Measurements from ENCODE around the gene CCDC171.
"Not testable (repeated sequence)": the region's sequence is repeated elsewhere in the genome, so short reads cannot be mapped to it uniquely, and the experiment has no call there.

The CCDC171 gene

DNA sequence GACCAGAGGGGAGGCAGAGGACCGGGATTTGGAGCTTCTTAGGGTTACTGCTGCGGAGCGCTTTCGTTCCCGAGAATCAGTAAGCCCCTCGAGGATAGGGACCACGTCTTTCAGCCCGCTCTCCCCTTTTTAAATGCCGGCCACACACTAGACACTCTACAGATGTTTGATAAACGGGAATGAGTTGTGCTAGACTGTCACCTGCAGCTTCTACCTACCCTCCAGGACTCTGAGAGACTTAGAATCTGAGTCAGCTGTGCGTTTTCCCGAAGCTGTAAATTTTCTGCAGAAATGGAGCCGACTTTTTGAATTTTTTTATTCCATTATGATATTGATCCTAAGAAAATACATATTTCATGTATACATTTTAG is 670 bp downstream of the CCDC171 start:
- DNase-seq (ENCODE audit: low read depth, low spot score): no peak
- H3K27me3 ChIP-seq (ENCODE audit: control insufficient read depth, insufficient read depth, low read length): no peaks in the 10 kb centered on the region
- no peaks in the 10 kb centered on the region for H3K9me3 ChIP-seq (ENCODE audit: control insufficient read depth, insufficient read depth, low read length)
- no CpG with 5 or more reads among the region's 13 CpGs for WGBS (ENCODE audit: insufficient coverage, insufficient read length)
- H3K36me3 ChIP-seq (ENCODE audit: control insufficient read depth, insufficient read depth, low read length): no peaks in the 10 kb centered on the region
- no peaks in the 10 kb centered on the region for H3K4me1 ChIP-seq (ENCODE audit: control insufficient read depth, insufficient read depth, low read length)
- no peak overlapping the region for H3K27ac ChIP-seq (ENCODE audit: low read length)
- H3K4me3 ChIP-seq (ENCODE audit: low read length): peak overlapping the region; percentile 72; the same call in 1 of the 2 replicates

DNA sequence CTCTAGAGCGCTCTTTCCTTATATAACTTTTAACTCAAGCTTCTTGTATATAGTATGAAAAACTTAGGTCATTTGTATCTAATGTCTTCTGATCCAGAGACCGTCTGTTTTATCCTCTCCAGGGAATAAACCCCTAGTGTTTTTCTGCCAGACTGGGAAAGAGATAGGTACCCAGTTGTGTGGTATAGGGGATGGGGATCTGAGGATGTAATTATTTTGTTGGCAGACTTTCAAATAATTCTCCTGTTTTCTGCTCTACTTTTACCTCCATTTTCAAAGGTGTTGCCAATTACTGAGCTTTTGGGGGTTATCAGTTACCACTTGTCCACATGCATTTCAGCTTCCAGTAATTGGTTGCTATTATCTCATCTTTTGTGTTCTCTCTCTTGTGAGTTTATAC is 17.9 kb downstream of the CCDC171 start:
- DNase-seq (ENCODE audit: low read depth, low spot score): no peak
- H3K27ac ChIP-seq (ENCODE audit: low read length): no peak overlapping the region

DNA sequence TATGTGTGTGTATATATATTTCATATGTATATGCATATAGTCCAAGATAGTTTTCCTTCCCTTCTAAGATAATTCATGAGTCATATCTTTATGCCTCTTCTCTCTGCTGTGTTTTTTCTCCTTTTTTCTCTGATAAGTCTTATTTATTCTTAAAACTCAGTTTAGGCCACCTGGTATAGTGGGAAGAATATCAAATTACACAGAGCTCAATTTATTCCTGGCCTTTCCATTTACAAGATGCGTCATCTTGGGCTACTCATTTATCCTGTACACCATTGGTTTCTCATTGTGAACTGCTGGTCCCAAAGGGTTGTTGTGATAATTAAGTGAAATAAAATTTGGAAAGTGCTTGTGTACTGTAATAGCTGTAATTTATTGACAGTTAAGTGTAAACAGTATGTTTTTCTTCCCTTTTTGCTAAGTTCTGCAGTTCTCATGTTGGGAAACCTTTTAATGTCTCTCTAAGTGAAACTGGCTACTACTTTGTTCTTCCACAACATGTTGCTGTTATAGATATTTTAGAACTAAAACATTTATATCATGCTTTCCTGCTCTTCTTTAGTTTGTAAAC is 19.4 kb downstream of the CCDC171 start:
- DNase-seq (ENCODE audit: low read depth, low spot score): no peak
- Histone ChIP-seq H3K4me3 (ENCODE audit: low read length) (no peak overlapping the region), H3K27me3 (ENCODE audit: control insufficient read depth, insufficient read depth, low read length) (no peaks in the 10 kb centered on the region), H3K27ac (ENCODE audit: low read length) (no peak overlapping the region), H3K9me3 (ENCODE audit: control insufficient read depth, insufficient read depth, low read length) (no peaks in the 10 kb centered on the region), H3K36me3 (ENCODE audit: control insufficient read depth, insufficient read depth, low read length) (no peaks in the 10 kb centered on the region), H3K4me1 (ENCODE audit: control insufficient read depth, insufficient read depth, low read length) (no peaks in the 10 kb centered on the region)
- WGBS (ENCODE audit: insufficient coverage, insufficient read length): no CpG with 5 or more reads among the region's 1 CpG

More for the DNA sequence above, 17.9 kb downstream of the CCDC171 start:
- Histone ChIP-seq H3K9me3 (ENCODE audit: control insufficient read depth, insufficient read depth, low read length) (no peaks in the 10 kb centered on the region), H3K36me3 (ENCODE audit: control insufficient read depth, insufficient read depth, low read length) (no peaks in the 10 kb centered on the region), H3K4me1 (ENCODE audit: control insufficient read depth, insufficient read depth, low read length) (no peaks in the 10 kb centered on the region), H3K27me3 (ENCODE audit: control insufficient read depth, insufficient read depth, low read length) (no peaks in the 10 kb centered on the region), H3K4me3 (ENCODE audit: low read length) (no peak overlapping the region)
- WGBS (ENCODE audit: insufficient coverage, insufficient read length): no CpG with 5 or more reads among the region's 2 CpGs

DNA sequence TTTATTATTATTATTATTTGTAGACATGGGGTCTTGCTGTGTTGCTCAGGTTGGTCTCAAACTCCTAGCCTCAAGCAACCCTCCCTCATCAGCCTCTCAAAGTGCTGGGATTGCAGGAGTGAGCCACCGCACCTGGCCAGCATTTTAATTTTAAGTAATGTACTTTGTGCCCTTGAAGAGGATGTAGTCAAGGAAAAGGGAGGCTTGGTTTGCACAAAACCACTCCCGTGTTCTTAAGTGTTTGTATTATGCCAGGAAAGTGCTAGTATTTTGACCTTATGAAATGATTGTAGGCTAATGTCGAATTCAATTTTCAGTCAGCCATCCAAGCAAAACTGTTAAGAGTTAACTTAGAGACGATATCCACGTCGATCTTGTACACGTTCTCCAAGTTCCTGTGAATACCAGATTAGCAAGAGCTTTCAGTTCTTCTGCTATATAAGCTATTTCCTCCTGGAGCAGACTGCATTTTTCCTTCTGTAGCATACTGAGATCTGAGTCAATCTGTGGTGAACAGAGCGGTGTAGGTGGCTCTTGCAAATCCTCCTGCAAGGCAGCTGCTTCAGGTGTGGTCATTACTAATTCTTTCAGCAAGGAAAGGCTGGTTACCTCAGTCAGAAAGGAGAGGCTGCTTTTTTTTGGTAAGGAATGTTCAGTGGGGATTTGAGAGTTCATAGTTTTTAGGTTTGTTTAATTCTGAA is 23.7 kb downstream of the CCDC171 start:
- no peaks in the 10 kb centered on the region for H3K4me1 ChIP-seq (ENCODE audit: control insufficient read depth, insufficient read depth, low read length)
- H3K27me3 ChIP-seq (ENCODE audit: control insufficient read depth, insufficient read depth, low read length): no peaks in the 10 kb centered on the region
- H3K27ac ChIP-seq (ENCODE audit: low read length): no peak overlapping the region
- no peak for DNase-seq (ENCODE audit: low read depth, low spot score)
- H3K4me3 ChIP-seq (ENCODE audit: low read length): no peak overlapping the region
- no CpG with 5 or more reads among the region's 8 CpGs for WGBS (ENCODE audit: insufficient coverage, insufficient read length)
- H3K36me3 ChIP-seq (ENCODE audit: control insufficient read depth, insufficient read depth, low read length): no peaks in the 10 kb centered on the region
- no peaks in the 10 kb centered on the region for H3K9me3 ChIP-seq (ENCODE audit: control insufficient read depth, insufficient read depth, low read length)

DNA sequence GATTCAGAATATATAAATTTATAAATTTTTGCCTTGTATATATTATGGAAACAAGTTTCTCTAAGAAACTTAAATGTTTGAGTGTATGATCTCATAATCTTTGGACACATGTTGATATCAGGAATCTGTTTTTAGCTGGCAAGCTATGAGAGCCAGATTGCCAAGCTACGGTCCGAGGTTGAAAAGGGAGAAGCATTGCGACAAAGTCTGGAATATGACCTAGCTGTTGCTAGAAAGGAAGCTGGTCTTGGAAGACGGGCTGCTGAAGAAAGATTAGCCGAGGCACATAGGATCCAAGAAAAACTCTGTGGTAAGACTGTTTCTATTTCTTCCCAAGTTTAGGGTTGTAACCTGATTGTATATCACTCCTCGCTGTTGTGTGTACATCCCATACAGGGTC is 25.9 kb downstream of the CCDC171 start:
- DNase-seq (ENCODE audit: low read depth, low spot score): no peak
- Histone ChIP-seq H3K27ac (ENCODE audit: low read length) (no peak overlapping the region), H3K9me3 (ENCODE audit: control insufficient read depth, insufficient read depth, low read length) (no peaks in the 10 kb centered on the region), H3K4me3 (ENCODE audit: low read length) (no peak overlapping the region), H3K27me3 (ENCODE audit: control insufficient read depth, insufficient read depth, low read length) (no peaks in the 10 kb centered on the region), H3K36me3 (ENCODE audit: control insufficient read depth, insufficient read depth, low read length) (no peaks in the 10 kb centered on the region), H3K4me1 (ENCODE audit: control insufficient read depth, insufficient read depth, low read length) (no peaks in the 10 kb centered on the region)
- no CpG with 5 or more reads among the region's 6 CpGs for WGBS (ENCODE audit: insufficient coverage, insufficient read length)

DNA sequence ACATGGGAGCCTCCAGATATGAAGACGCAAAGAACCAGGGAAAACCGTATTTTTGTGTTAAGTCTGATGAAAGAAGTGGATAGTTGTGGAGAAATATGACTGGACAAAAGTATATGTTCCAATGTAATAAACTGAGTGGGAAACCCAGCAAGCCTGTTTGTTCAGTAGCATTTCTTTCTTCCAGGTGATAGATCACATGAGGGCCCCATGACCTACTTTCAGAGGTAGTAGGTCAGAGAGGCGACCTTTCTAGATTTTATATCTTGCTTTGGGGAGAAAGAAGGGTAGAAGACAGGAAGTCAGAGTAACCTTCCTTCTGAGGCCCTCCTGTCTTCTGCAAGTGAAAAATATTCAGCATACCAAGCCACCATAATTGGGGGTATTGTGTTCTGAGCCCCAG is 31.5 kb downstream of the CCDC171 start:
- Histone ChIP-seq H3K4me1 (ENCODE audit: control insufficient read depth, insufficient read depth, low read length) (no peaks in the 10 kb centered on the region), H3K9me3 (ENCODE audit: control insufficient read depth, insufficient read depth, low read length) (no peaks in the 10 kb centered on the region), H3K36me3 (ENCODE audit: control insufficient read depth, insufficient read depth, low read length) (no peaks in the 10 kb centered on the region), H3K27ac (ENCODE audit: low read length) (no peak overlapping the region), H3K27me3 (ENCODE audit: control insufficient read depth, insufficient read depth, low read length) (no peaks in the 10 kb centered on the region), H3K4me3 (ENCODE audit: low read length) (no peak overlapping the region)
- WGBS (ENCODE audit: insufficient coverage, insufficient read length): no CpG with 5 or more reads among the region's 3 CpGs
- no peak for DNase-seq (ENCODE audit: low read depth, low spot score)

DNA sequence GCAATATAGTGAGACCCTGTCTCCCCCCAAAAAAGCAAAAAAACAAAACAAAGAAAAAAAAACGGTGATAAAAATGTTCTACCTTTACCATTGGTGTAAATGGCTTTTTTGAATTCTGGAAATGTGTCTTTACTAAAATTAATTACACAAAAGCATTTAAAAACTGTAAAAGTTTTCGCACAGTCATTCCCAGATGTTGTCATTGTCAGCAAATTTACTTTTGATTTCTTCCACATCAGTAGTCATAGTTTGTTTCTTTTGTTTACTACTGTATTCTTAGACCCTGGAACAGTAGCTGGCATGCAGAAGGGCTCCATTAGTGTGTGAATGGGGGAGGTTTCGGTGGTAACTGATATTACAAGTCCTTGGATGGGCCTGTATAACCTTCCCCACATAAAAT is 39.5 kb downstream of the CCDC171 start:
- H3K27ac ChIP-seq (ENCODE audit: low read length): no peak overlapping the region
- no peaks in the 10 kb centered on the region for H3K4me1 ChIP-seq (ENCODE audit: control insufficient read depth, insufficient read depth, low read length)
- no peak overlapping the region for H3K4me3 ChIP-seq (ENCODE audit: low read length)
- H3K36me3 ChIP-seq (ENCODE audit: control insufficient read depth, insufficient read depth, low read length): no peaks in the 10 kb centered on the region
- H3K27me3 ChIP-seq (ENCODE audit: control insufficient read depth, insufficient read depth, low read length): no peaks in the 10 kb centered on the region
- no CpG with 5 or more reads among the region's 3 CpGs for WGBS (ENCODE audit: insufficient coverage, insufficient read length)
- no peak for DNase-seq (ENCODE audit: low read depth, low spot score)
- no peaks in the 10 kb centered on the region for H3K9me3 ChIP-seq (ENCODE audit: control insufficient read depth, insufficient read depth, low read length)

DNA sequence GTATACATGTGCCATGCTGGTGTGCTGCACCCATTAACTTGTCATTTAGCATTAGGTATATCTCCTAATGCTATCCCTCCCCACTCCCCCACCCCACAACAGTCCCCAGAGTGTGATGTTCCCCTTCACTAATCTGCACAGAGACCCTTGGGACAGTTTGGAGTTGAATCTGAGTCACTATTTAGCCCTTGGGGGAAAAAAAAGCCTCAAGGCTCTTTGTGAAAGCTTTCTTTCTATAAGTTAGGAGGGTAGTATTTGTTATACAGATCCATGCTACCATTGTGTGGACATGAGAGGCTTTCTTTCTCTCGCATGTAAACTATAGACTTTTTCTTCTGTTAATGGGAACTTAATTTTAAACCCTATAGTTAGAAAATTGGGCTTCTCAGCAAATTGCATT is 40.1 kb downstream of the CCDC171 start:
- H3K4me1 ChIP-seq (ENCODE audit: control insufficient read depth, insufficient read depth, low read length): not testable (repeated sequence)
- no CpG with 5 or more reads among the region's 1 CpG for WGBS (ENCODE audit: insufficient coverage, insufficient read length)

DNA sequence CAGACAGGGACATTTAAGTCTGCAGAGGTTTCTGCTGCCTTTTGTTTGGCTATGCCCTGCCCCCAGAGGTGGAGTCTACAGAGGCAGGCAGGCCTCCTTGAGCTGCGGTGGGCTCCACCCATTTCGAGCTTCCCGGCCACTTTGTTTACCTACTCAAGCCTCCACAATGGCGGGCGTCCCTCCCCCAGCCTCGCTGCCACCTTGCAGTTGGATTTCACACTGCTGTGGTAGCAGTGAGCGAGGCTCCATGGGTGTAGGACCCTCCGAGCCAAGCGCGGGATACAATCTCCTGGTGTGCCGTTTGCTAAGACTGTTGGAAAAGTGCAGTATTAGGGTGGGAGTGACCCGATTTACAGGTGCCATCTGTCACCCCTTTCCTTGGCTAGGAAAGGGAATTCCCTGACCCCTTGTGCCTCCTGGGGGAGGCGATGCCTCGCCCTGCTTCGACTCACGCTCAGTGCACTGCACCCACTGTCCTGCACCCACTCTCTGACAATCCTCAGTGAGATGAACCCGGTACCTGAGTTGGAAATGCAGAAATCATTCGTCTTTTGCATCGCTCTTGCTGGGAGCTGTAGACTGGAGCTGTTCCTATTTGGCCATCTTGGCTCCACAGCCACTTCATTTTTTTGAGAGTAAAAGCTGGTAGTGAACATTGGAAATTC is 48.0 kb downstream of the CCDC171 start:
- WGBS (ENCODE audit: insufficient coverage, insufficient read length): no CpG with 5 or more reads among the region's 19 CpGs
- H3K27ac ChIP-seq (ENCODE audit: low read length); H3K4me1 ChIP-seq (ENCODE audit: control insufficient read depth, insufficient read depth, low read length); H3K27me3 ChIP-seq (ENCODE audit: control insufficient read depth, insufficient read depth, low read length); DNase-seq (ENCODE audit: low read depth, low spot score); H3K9me3 ChIP-seq (ENCODE audit: control insufficient read depth, insufficient read depth, low read length); H3K36me3 ChIP-seq (ENCODE audit: control insufficient read depth, insufficient read depth, low read length); H3K4me3 ChIP-seq (ENCODE audit: low read length): not testable (repeated sequence)

More for the DNA sequence above, 40.1 kb downstream of the CCDC171 start:
- not testable (repeated sequence) for H3K27ac ChIP-seq (ENCODE audit: low read length); DNase-seq (ENCODE audit: low read depth, low spot score); H3K9me3 ChIP-seq (ENCODE audit: control insufficient read depth, insufficient read depth, low read length); H3K4me3 ChIP-seq (ENCODE audit: low read length); H3K36me3 ChIP-seq (ENCODE audit: control insufficient read depth, insufficient read depth, low read length); H3K27me3 ChIP-seq (ENCODE audit: control insufficient read depth, insufficient read depth, low read length)

DNA sequence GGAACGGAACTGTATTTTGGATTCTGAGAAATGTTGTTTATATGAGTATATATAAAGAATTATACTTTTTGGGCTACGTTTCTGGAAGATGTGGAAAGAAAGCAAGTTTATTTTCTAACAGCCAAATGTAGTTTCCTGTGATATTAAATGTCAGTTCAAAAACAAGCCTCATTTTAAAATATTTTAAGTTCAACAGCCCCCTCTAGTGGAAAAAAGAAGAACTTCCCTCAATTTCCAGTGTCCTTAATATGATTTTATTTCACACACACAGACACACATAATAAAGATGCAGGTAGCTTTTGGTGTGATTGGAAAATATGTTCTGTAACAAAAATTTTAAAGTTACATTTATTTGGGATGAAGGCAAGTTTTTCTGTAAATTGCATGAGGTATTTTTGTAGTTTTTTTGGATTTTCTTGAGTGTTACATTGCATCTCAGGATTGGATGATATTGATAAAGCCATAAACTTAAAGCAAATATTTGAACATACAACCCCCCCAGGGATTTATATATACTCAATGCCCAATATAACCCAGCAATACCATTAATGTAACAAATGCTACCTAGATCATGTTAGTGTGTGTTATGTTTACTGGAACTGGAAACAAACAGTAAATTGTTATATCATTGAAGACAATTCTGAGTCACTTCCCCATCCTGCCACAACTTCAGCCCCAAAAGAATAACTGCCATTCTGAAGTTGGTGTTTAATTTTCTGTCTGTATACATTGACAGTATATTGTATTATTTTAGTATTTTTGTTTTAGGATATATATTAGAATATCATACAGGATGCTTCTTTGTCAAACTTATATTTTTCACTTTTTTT is 54.0 kb downstream of the CCDC171 start:
- no peaks in the 10 kb centered on the region for H3K9me3 ChIP-seq (ENCODE audit: control insufficient read depth, insufficient read depth, low read length)
- no peak overlapping the region for H3K27ac ChIP-seq (ENCODE audit: low read length)
- DNase-seq (ENCODE audit: low read depth, low spot score): no peak
- no peak overlapping the region for H3K4me3 ChIP-seq (ENCODE audit: low read length)
- H3K27me3 ChIP-seq (ENCODE audit: control insufficient read depth, insufficient read depth, low read length): no peaks in the 10 kb centered on the region
- 100% methylated on average over 2 of the region's 2 CpGs for WGBS (ENCODE audit: insufficient coverage, insufficient read length)
- H3K36me3 ChIP-seq (ENCODE audit: control insufficient read depth, insufficient read depth, low read length): no peaks in the 10 kb centered on the region
- H3K4me1 ChIP-seq (ENCODE audit: control insufficient read depth, insufficient read depth, low read length): no peaks in the 10 kb centered on the region
